Panc1 (cell line): ENCODE measurements around the gene CAPRIN1. TPM values are rescaled to one million over a fixed set of nuclear protein-coding genes. Genes with fewer than 3 reads are reported as not detected.
A peak's percentile ranks its signal among the peaks of the same experiment; 100 is the strongest.

ENCODE experiments used
- ATAC-seq: fragments of 200-7000 bp; cut with Tn5 transposase; 2 replicates; pipeline ENCODE4 v1.9.1; 2020; ENCODE audit warnings: mild to moderate bottlenecking, moderate library complexity
- Bru-seq: library from RNA; stranded (reverse); fragments of 400-500 nt; gene quantifications from one replicate; lab custom pipeline; 2021; lab: Mats Ljungman, UMichigan
- BruChase-seq, 2 experiments: library from RNA; stranded (reverse); fragments of 400-500 nt; gene quantifications; one replicate each; lab custom pipeline; 2021; lab: Mats Ljungman, UMichigan
- BruUV-seq: library from RNA; stranded (reverse); fragments of 400-500 nt; replicated peaks from 2 replicates; lab custom pipeline; 2021; lab: Mats Ljungman, UMichigan
- CTCF ChIA-PET: fragments of 300-600 bp; sonication (Branson Sonifier 250); formaldehyde crosslinking; loops from one replicate; lab custom pipeline; 2022; ENCODE audit warnings: antibody characterized with exemption; lab: Charles Lee
- POLR2A ChIA-PET: fragments of 300-600 bp; sonication (Branson Sonifier 250); formaldehyde crosslinking; loops from one replicate; lab custom pipeline; 2022; ENCODE audit warnings: antibody characterized with exemption; lab: Charles Lee
- DNase-seq: peaks from one replicate; pipeline ENCODE4 v3.0.0-alpha.2; 2010; ENCODE audit warnings: low read depth, low spot score
- H3K27ac ChIP-seq: 2 replicates; pipeline ENCODE4 v1.5.1; 2011; ENCODE audit warnings: mild to moderate bottlenecking, low read length, inconsistent platforms
- H3K27me3 ChIP-seq: fragments of 200-500 bp; sonication (Bioruptor generic); 2 replicates; pipeline ENCODE4 v1.6.0; 2014; ENCODE audit warnings: low read length, inconsistent platforms; ENCODE audit not compliant: control insufficient read depth, insufficient read depth
- H3K36me3 ChIP-seq: fragments of 200-500 bp; sonication (Bioruptor generic); 2 replicates; pipeline ENCODE4 v1.5.1; 2014; ENCODE audit warnings: inconsistent platforms, mild to moderate bottlenecking, low read length, moderate library complexity; ENCODE audit not compliant: control insufficient read depth, insufficient read depth
- H3K4me1 ChIP-seq: 2 replicates; pipeline ENCODE4 v1.5.1; 2011; ENCODE audit warnings: inconsistent platforms, mild to moderate bottlenecking, low read length, moderate library complexity; ENCODE audit not compliant: control insufficient read depth, insufficient read depth
- H3K4me3 ChIP-seq, 2 experiments: 2 replicates each; pipeline ENCODE4 v1.5.1; 2011 to 2012; ENCODE audit warnings: low read depth in 2 of 2, low read length in 2 of 2, mild to moderate bottlenecking in 2 of 2, inconsistent platforms in 1 of 2, moderate library complexity in 1 of 2
- H3K9me3 ChIP-seq: fragments of 200-500 bp; sonication (Bioruptor generic); 2 replicates; pipeline ENCODE4 v1.5.1; 2014; ENCODE audit warnings: low read depth, mild to moderate bottlenecking, inconsistent platforms, low read length, moderate library complexity; ENCODE audit not compliant: control insufficient read depth, insufficient read depth
- POLR2AphosphoS5 ChIP-seq: IDR thresholded peaks from 2 replicates; pipeline ENCODE4 v1.6.1; 2012; ENCODE audit warnings: mild to moderate bottlenecking, low read depth, low read length, moderate library complexity
- SIN3A ChIP-seq: IDR thresholded peaks from 2 replicates; pipeline ENCODE4 v1.6.1; 2012; ENCODE audit warnings: low read depth, mild to moderate bottlenecking, low read length, moderate library complexity, borderline replicate concordance; ENCODE audit not compliant: insufficient read depth
- TCF7L2 ChIP-seq: IDR thresholded peaks from 2 replicates; pipeline ENCODE4 v1.6.1; 2011; ENCODE audit warnings: mild to moderate bottlenecking, low read depth, low read length, inconsistent platforms
- in situ Hi-C: cut with HindIII; loops from 2 replicates; pipeline ENCODE4 v1.10.0; 2016; ENCODE audit warnings: low sequenced_read_pairs, low pct_unique_long_range_greater_than_20kb
- intact Hi-C: fragments of 100-400 bp; cut with micrococcal nuclease; formaldehyde crosslinking; loops from one replicate; pipeline ENCODE4 v1.10.0; 2022; ENCODE audit not compliant: unreplicated experiment
- long read RNA-seq: library from polyadenylated mRNA; unstranded; transcript quantifications from one replicate; pipeline ENCODE4 v2.0.0, GENCODE V29; 2021; ENCODE audit not compliant: unreplicated experiment
- polyA plus RNA-seq: library from polyadenylated mRNA; unstranded; fragments of >200 nt; gene quantifications from one replicate; pipeline ENCODE4 v1.2.1, GENCODE V29; 2012; ENCODE audit warnings: missing spikeins; ENCODE audit not compliant: insufficient read length
- total RNA-seq: library from RNA; stranded (reverse); gene quantifications from one replicate; pipeline ENCODE4 v1.2.1, GENCODE V29; 2021; ENCODE audit not compliant: unreplicated experiment
- TF ChIP-seq, protein P1 (sequence below): fragments of 450-650 bp; IDR thresholded peaks from 2 replicates; pipeline ENCODE4 v1.5.1; 2017; ENCODE audit warnings: mild to moderate bottlenecking
- TF ChIP-seq, protein P2 (sequence below), 2 experiments: IDR thresholded peaks; 2 replicates each; pipeline ENCODE4 v1.6.1; 2011 to 2012; ENCODE audit warnings: low read depth in 2 of 2, control low read depth in 1 of 2, low read length in 1 of 2, mild to moderate bottlenecking in 1 of 2, moderate library complexity in 1 of 2; ENCODE audit not compliant: insufficient read depth in 1 of 2

The CAPRIN1 gene, protein sequence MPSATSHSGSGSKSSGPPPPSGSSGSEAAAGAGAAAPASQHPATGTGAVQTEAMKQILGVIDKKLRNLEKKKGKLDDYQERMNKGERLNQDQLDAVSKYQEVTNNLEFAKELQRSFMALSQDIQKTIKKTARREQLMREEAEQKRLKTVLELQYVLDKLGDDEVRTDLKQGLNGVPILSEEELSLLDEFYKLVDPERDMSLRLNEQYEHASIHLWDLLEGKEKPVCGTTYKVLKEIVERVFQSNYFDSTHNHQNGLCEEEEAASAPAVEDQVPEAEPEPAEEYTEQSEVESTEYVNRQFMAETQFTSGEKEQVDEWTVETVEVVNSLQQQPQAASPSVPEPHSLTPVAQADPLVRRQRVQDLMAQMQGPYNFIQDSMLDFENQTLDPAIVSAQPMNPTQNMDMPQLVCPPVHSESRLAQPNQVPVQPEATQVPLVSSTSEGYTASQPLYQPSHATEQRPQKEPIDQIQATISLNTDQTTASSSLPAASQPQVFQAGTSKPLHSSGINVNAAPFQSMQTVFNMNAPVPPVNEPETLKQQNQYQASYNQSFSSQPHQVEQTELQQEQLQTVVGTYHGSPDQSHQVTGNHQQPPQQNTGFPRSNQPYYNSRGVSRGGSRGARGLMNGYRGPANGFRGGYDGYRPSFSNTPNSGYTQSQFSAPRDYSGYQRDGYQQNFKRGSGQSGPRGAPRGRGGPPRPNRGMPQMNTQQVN
- 266 TPM for total RNA-seq
- polyA plus RNA-seq, result 155 TPM
- percentile 98 among the genes with signal in this experiment for Bru-seq, nascent RNA
- BruChase-seq, experiment 1, labeled RNA remaining after a 2-hour chase, result percentile 97 among the genes with signal in this experiment
- percentile 98 among the genes with signal in this experiment for BruChase-seq, experiment 2, labeled RNA remaining after a 6-hour chase
- long read RNA-seq, full-length matches to known transcripts, result 389 of 526 reads
- long read RNA-seq, partial matches to known transcripts, result 79 of 526 reads
- long read RNA-seq, other reads (novel, unspliced or antisense), result 58 of 526 reads

DNA sequence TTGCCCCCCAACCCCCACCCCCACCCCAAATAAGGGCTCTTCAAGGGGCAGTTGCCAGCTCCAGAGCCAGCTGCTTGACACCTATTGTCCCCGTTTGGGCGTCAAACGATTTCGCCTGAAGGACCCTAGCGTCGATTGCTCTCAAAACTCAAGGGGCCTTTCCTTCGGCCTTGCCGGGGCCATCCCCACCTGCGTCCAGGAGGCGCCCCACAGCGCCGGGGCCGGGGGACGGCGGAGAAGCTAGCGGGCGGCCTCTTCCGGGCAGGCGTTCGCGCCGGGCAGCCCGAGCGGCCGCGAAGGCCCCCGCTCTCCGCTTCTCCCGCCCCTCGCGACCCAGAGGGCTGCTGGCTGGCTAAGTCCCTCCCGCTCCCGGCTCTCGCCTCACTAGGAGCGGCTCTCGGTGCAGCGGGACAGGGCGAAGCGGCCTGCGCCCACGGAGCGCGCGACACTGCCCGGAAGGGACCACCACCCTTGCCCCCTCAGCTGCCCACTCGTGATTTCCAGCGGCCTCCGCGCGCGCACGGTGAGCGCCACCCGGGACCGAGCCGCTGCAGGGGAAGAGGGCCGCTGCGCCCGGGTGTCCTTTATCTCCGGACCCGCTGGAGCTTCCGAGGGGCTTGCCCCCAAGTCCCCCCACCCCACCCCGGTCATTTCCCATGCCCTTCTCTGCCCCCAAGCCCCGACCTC lies at the start of gene CAPRIN1:
Gene CAPRIN1 (plus strand): TSS at position 383 of the 687 bp plus-strand sequence. CDS start 690 bp downstream, outside the sequence.
- Histone ChIP-seq H3K9me3 (no peaks in the 10 kb centered on the region), H3K4me3 (peak within 1 kb of the TSS; percentile 89 to 98), H3K27ac (peak within 1 kb of the TSS; percentile 100), H3K27me3 (no peaks in the 10 kb centered on the region), H3K36me3 (peaks cover 29% of the 10 kb centered on the region), H3K4me1 (peaks cover 31% of the 10 kb centered on the region)
- POLR2A ChIA-PET, result interaction anchor here (0.5 to 0.6 kb wide), 3 partner anchors 8 to 10 kb away, joined by 6 to 8 read pairs (median 7); no protein-coding TSS in a partner anchor
- intact Hi-C loops, result no loop called here
- ATAC-seq, result peak; percentile 89
- CTCF ChIA-PET, result interaction anchor here (0.6 kb wide), 2 partner anchors 230 to 440 kb away, joined by 3 read pairs; no protein-coding TSS in a partner anchor
- in situ Hi-C loops, result no loop called here
- DNase-seq, result peak; percentile 53
- no TSS peak for BruUV-seq
- TF ChIP-seq SIN3A, result 0 out of 2 replicates have a peak, but pooled peaks have one; percentile 82
- TF ChIP-seq, protein P1, sequence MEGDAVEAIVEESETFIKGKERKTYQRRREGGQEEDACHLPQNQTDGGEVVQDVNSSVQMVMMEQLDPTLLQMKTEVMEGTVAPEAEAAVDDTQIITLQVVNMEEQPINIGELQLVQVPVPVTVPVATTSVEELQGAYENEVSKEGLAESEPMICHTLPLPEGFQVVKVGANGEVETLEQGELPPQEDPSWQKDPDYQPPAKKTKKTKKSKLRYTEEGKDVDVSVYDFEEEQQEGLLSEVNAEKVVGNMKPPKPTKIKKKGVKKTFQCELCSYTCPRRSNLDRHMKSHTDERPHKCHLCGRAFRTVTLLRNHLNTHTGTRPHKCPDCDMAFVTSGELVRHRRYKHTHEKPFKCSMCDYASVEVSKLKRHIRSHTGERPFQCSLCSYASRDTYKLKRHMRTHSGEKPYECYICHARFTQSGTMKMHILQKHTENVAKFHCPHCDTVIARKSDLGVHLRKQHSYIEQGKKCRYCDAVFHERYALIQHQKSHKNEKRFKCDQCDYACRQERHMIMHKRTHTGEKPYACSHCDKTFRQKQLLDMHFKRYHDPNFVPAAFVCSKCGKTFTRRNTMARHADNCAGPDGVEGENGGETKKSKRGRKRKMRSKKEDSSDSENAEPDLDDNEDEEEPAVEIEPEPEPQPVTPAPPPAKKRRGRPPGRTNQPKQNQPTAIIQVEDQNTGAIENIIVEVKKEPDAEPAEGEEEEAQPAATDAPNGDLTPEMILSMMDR, result no peak
- TF ChIP-seq TCF7L2, result no peak
- peak; percentile 91 for TF ChIP-seq POLR2AphosphoS5

DNA sequence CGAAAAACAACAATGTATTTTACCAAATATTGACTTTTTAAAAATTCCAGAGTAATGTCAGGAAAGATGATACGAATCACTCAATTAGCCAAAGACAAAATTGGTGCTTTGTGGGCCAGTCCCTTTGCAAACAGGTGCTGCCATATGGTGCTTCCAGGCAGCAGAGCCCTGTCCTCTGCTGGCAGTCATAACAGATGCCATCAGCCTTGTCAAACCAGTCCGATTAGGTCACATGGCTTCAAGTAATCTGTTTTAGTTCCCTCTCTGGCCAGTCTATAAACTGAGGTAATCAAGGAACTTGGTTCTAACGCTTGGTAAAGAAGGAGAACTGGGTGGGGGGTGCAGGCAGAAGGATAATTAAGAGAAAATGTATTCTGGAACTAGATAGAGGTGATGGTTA lies 49.1 kb upstream of the CAPRIN1 start:
- in situ Hi-C loops, result no loop called here
- DNase-seq, result no peak
- POLR2A ChIA-PET, result no interaction called here
- Histone ChIP-seq H3K27ac (no peak overlapping the region), H3K27me3 (no peaks in the 10 kb centered on the region; the same call in 1 of the 2 replicates), H3K36me3 (no peaks in the 10 kb centered on the region), H3K4me1 (peaks cover 5% of the 10 kb centered on the region), H3K9me3 (no peaks in the 10 kb centered on the region), H3K4me3 (no peak overlapping the region)
- TF ChIP-seq POLR2AphosphoS5 (no peak), SIN3A (no peak), TCF7L2 (no peak)
- TF ChIP-seq, protein P2, sequence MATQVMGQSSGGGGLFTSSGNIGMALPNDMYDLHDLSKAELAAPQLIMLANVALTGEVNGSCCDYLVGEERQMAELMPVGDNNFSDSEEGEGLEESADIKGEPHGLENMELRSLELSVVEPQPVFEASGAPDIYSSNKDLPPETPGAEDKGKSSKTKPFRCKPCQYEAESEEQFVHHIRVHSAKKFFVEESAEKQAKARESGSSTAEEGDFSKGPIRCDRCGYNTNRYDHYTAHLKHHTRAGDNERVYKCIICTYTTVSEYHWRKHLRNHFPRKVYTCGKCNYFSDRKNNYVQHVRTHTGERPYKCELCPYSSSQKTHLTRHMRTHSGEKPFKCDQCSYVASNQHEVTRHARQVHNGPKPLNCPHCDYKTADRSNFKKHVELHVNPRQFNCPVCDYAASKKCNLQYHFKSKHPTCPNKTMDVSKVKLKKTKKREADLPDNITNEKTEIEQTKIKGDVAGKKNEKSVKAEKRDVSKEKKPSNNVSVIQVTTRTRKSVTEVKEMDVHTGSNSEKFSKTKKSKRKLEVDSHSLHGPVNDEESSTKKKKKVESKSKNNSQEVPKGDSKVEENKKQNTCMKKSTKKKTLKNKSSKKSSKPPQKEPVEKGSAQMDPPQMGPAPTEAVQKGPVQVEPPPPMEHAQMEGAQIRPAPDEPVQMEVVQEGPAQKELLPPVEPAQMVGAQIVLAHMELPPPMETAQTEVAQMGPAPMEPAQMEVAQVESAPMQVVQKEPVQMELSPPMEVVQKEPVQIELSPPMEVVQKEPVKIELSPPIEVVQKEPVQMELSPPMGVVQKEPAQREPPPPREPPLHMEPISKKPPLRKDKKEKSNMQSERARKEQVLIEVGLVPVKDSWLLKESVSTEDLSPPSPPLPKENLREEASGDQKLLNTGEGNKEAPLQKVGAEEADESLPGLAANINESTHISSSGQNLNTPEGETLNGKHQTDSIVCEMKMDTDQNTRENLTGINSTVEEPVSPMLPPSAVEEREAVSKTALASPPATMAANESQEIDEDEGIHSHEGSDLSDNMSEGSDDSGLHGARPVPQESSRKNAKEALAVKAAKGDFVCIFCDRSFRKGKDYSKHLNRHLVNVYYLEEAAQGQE (IDR thresholded peaks at IDR 0.05; ENCODE audit: insufficient read depth in 1 of 2, low read depth in 2 of 2, low read length in 1 of 2), result no peak
- TF ChIP-seq, protein P1, result no peak
- CTCF ChIA-PET, result no interaction called here
- no peak for ATAC-seq
- BruUV-seq, result no TSS peak
- intact Hi-C loops, result no loop called here
